Astrocyte of the hippocampus (primary cell): ENCODE data around the gene HSPBAP1.
"Not testable (repeated sequence)": the region's sequence is repeated elsewhere in the genome, so short reads cannot be mapped to it uniquely, and the experiment has no call there.

Experiments used
- DNase-seq: peaks from one replicate; pipeline ENCODE4 v3.0.0; 2011; ENCODE audit warnings: low read depth, low spot score

HSPBAP1 gene

DNA sequence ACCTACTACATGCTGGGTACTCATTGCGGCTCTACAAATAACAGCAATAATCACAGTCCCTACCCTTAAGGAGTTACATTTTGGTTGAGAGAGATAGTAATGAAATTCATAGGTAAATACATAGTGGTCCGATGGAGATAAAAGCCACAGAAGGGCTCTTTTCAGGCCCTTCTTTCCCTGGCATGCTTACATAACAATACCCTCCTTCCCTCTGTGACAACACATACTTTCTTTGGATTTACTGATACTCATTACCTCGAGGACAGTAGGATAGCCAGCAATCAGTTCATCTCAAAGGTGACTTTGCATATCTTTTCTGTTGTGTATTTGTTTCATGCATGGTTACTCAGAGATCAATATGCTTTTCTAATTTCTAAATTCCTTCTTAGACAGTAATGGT lies 54.5 kb downstream of the HSPBAP1 start:
- DNase-seq: no peak

DNA sequence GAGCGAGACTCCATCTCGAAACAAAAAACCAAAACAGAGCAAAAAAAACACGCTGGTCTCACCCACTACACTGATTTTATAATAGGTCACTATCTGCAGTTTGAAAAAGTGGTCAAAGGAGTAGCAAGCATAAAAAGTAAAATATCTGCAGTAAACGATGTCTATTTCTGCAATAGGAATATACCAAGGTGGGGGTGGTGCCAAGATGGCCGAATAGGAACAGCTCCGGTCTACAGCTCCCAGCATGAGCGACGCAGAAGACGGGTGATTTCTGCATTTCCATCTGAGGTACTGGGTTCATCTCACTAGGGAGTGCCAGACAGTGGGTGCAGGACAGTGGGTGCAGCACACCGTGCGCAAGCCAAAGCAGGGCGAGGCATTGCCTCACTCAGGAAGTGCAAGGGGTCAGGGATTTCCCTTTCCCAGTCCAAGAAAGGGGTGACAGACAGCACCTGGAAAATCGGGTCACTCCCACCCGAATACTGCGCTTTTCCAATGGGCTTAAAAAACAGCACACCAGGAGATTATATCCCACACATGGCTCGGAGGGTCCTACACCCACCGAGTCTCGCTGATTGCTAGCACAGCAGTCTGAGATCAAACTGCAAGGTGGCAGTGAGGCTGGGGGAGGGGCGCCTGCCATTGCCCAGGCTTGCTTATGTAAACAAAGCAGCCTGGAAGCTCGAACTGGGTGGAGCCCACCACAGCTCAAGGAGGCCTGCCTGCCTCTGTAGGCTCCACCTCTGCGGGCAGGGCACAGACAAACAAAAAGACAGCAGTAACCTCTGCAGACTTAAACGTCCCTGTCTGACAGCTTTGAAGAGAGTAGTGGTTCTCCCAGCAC lies 60.7 kb downstream of the HSPBAP1 start:
- not testable (repeated sequence) for DNase-seq

DNA sequence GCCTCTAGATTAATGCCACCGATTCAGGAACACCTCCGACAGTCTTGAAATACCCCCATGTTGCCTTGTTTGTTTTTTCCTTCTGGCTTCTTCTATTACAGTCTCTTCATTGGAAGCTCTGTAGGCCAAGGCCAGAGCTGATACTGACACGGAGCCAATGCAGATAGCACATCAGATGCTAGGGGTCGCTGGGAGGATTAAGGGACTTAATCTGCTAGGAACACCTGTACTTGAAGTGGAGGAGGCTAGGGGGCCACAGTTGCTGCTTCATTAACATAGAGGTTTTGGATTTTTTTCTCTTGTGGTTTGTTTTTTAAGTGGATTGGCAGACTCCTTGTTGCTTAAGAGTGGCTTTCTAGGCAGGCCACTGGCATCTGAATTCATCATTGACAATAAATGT lies 63.4 kb downstream of the HSPBAP1 start:
- peak; percentile 13 for DNase-seq

DNA sequence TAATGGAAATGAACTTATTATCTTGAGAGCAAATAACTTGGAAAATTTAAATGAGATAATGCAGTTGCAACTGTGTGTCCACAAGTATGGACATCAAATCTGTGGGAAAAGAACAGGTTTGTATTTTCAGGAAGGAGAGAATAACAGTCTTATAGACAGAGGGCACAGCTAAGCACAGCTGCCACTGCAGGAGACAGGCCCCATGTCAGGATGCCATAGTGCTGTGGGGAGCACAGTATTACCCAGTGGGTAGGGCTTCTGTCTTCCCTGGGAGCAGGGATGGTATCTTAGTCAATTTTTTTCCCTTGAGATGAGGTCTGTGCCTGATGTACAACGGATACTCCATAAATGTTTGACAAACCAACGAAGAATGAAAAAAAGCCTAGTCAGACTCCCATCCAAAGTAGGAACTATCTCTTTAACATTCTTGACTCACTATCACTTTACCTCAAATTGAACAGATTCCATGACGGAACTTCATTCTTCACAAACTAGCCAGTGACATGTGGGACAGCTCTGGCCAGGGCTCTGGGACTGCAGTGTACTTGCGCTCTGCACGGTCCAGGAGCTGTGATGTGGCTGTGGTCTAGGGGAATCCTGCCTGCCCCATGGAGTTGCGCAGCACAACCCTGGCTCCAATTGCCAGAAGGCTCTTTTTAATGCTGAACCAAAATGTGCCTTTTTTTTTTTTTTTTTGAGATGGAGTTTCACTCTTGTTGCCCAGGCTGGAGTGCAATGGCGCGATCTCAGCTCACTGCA lies 64.7 kb downstream of the HSPBAP1 start:
- DNase-seq: no peak

DNA sequence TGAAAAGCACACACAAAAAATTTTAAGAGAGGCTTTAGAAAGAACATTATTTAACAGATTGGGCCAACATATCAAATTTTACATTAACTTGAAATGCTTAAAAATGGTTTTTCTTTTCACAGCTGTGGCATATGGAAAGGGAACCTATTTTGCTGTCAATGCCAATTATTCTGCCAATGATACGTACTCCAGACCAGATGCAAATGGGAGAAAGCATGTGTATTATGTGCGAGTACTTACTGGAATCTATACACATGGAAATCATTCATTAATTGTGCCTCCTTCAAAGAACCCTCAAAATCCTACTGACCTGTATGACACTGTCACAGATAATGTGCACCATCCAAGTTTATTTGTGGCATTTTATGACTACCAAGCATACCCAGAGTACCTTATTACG lies 65.4 kb downstream of the HSPBAP1 start:
- no peak for DNase-seq

DNA sequence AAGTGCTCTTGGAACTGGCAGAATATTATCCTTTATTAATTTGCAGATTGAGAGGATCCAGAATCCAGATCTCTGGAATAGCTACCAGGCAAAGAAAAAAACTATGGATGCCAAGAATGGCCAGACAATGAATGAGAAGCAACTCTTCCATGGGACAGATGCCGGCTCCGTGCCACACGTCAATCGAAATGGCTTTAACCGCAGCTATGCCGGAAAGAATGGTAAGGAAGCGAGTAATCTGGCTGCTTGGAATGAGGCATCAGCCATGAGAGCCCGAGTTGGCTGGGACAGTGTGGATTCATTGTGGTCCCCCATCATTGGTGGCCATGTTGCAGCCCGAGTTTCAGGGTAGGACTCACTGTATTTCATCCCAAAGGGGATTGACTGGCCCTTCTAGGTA lies 65.9 kb downstream of the HSPBAP1 start:
- DNase-seq: no peak

DNA sequence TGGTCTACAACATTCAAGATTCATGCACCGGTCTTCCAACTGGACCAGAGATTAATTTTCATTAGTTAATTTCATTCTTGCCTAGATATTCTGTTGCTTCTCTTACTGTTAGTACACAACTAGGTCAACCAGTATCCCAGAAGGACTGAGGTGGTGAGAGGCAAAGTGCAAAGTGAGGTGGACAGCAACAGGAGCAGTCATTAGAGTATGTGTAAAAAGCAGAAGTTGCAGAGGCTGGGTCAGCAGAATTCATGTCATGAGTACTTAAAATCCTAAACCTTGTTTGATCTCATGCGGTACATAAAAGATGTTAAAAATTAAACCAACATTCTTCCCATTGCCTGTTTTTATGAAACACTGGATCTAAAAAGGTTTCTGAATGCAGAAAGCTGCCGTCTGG lies 66.3 kb downstream of the HSPBAP1 start:
- DNase-seq: no peak

DNA sequence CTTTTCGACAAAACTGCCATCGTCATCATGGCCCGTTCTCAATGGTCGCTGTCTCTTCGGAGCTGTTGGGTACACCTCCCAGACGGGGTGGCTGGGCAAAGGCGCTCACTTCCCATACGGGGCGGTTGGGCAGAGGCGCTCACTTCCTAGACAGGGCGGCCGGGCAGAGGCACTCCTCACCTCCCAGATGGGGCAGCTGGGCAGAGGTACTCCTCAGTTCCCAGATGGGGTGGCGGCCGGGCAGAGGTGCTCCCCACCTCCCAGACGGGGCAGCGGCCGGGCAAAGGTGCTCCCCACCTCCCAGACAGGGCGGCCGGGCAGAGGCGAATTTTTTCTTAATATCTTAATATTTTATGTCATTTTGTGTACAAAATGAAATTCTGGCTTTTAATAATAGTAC lies 68.5 kb downstream of the HSPBAP1 start:
- DNase-seq: no peak

DNA sequence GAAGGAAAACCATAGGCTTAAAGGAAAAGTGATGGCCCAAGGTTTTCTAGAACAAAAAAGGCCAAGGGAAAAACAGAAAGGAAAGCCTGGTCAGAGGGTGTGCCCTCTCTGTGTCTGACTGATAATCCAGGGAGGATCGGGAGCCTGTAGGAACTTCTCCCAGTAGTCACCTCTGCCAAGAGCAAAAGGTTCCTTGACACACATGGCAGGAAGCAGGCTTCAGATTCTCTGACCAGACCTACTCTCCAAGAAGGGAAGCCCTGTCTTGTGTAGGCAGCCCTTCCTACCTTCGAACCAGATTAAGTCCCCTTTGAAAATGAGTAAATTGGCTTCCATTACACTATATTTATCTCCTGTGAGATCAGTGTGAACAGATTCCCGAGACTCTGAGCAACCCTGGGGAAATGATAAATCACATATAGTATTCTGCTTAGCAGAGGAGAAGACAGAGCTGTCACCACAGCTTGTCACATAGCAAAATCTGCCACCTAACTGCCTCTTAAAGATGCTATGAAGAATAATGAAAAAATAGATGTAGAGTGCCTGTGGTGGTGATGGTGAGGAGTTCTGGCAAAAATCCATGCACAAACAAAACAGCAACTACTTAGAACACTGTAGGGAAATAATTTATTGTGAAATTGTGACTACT lies 74.2 kb downstream of the HSPBAP1 start:
- no peak for DNase-seq

DNA sequence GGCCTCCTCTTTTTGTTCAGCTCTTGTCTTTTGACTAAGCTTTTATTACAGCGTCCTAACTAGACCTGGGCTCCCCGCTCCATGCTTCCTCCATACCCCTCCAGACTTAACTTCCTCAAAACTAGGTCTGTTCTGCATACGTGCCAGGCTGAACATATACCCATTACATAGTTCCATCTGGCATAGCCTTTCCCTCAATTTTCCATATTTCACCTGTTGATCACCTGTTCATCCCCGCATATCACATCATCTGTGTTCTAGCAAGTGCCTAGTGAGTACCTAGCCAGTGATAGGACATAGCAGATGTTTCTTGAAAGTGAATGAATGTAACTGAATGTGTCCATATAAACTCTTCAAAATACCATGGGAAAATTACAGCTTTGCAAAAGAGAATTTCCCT lies 77.0 kb downstream of the HSPBAP1 start:
- DNase-seq: no peak

DNA sequence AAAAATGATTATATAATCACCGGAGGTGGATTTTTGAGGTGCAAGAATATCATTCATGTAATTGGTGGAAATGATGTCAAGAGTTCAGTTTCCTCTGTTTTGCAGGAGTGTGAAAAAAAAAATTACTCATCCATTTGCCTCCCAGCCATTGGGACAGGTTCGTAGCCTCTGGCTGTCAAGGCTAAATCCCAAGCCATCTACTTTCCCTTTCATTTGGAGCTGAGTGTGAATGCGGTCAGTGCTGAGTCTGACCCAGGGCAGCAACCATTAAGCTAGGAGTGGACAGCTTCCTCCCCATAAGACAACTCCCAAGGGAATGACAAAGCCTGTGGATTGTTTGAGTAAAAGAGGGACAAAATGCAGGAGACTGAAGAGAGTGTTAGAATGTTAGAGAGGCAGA lies 79.4 kb downstream of the HSPBAP1 start:
- DNase-seq: no peak

DNA sequence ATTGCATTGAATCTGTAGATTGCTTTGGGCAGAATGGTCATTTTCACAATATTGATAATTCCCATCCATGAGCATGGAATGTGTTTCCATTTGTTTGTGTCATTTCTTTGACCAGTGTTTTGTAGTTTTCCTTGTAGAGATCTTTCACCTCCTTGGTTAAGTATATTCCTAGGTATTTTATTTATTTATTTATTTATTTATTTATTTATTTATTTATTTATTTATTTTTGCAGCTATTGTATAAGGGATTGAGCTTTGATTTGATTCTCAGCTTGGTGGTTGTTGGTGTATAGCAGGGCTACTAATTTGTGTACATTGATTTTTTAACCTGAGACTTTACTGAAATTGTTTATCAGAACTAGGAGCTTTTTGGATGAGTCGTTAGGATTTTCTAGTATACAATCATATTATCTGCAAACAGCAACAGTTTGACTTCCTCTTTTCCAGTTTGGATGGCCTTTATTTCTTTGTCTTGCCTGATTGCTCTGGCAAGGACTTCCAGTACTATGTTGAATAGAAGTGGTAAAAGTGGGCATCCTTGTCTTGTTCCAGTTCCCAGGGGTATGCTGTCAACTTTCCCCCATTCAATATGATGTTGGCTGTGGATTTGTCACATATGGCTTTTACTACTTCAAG lies 82.9 kb downstream of the HSPBAP1 start:
- DNase-seq: not testable (repeated sequence)

DNA sequence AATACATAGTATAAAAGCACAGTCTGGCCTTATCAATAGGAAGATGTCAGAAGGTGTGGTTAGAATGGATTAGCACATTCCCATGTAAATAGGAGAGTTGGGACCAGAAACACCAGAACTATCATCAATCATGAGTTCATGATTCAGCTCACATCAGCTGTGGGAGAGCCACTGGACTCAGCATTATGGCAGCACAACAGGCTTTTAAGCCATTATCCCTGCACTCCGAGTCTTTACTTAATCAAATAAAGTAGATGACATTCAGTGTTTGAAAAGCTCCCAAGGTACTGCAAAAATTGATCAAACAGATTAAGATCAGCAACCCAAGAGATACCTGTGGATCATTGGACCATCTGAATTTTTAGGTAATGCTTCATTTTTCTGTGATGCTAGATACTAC lies 88.3 kb downstream of the HSPBAP1 start:
- DNase-seq: no peak

DNA sequence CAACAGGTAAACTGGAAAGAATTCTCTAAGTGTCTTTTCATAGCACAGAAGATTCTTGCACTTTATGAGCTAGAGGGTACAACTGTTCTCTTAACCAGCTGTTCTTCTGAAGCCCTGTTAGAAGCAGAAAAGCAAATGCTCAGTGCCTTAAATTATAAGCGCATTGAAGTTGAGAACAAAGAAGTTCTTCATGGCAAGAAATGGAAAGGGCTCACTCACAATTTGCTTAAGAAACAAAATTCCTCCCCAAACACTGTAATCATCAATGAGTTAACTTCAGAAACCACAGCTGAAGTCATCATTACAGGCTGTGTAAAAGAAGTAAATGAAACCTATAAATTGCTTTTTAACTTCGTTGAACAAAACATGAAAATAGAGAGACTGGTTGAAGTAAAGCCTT lies 93.4 kb downstream of the HSPBAP1 start:
- no peak for DNase-seq

DNA sequence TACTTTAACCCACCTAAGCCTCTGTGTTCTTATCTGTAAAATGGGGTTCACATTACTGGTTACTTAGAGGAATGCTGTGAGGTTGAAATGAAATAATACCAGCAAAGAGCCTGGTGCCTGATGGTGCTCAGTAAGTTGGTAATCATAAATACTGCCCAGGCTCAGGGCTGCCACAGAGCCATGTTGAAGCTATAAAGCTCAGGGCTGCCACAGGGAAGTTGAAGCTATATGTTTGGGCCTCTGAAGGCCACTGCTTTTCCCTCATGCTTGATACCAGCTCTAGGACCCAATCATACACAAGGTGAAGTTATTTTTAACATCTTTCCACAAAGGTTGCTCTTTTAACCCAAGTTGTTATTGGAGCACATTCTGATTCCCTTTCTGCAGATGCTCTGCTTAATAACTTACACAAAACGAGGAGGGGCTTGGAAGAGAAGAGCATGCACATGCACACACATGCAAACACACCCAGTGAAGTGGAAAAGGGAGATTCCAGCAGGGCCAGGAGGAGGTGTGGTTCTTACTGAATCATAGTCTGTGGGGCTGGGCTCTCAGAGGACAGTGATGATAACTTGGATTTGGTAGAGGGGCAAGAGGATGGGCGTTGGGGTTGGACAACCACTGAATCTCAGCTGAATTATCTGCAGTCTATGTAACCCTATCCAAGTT lies 95.5 kb downstream of the HSPBAP1 start:
- DNase-seq: peak; percentile 38

DNA sequence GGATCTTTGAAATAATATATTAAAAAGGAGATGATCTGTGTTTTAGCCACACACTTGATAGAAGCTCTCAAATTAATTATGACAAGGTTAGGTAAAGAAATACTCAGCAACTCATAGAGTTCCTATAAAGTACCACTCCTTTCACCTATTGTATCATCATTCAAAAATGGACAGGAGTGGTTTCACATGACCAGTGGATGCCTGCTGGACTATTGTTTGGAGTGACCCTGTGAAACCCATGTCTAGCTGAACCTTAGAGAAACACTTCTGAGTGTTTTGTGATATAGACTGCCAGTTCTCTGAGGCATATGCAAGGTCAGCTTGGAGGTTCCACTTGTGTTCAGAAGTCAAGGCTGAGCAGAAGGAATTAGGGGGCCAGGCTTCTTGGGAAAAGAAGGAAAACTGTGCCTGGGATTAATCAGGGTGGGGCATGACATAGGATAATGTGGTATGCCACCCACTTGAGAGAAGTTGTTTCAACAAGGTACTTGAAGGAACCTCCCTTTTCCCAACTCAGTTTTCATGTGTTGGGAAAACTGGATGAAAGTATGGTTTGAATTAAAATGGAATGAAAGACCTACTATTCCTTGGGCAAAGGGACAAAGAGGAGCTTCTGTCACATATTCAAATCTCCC lies 97.6 kb downstream of the HSPBAP1 start:
- no peak for DNase-seq

DNA sequence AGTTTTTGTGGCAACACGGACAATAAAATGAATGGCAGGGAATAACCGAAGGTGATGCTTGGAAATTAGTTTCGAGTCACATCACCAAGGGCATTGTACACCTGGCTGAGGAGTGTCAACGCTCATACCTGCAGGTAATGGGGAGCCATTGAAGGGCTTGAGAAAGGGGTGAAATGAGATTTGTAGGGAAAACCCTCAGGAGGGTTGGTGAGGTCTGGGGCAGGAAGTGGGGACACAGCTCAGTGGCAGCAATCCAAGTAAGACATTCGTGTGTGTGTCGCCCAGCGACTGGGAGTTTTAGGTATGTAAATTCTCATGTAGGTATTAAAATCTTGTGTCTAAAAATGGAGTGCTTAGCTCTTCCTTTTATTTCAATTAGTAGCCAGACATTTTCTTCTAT lies 98.7 kb downstream of the HSPBAP1 start:
- no peak for DNase-seq

DNA sequence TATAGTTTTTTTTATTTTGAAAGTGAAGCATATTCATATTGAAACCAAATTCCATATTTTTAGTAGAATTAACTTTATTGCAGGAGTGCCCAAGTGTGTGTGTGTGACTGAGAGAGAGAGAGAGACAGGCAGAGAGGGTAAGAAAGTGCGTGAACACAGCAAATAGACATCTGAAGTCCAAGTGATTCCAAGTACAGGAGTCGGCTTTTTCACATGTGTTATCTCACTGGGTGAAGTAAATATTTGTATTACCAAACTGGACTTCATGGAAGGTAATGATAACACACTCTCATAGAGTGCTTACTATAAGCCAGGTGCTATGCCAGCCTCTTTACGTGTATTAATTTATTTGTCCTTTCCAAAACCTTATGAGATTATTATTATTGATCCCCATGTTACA lies 101.0 kb downstream of the HSPBAP1 start:
- DNase-seq: no peak

DNA sequence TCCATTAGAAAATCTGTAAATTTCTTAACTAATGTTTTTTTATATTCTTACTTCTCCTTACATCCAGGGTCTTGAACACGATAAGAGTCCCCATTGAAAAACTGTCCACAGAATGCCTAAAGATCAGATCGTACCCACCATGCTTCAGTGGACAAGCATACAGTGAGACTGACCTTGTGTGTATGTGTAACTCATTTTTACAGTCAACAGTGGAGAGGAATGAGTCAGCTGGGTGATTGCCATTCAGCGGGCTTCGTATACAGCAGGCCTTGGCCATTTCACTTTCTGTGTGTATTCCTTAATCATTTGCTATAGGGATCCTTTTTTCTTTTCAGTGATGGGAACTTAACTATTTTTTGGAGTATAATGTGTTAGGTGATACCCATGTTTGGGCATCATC lies 102.4 kb downstream of the HSPBAP1 start:
- peak; percentile 83 for DNase-seq

DNA sequence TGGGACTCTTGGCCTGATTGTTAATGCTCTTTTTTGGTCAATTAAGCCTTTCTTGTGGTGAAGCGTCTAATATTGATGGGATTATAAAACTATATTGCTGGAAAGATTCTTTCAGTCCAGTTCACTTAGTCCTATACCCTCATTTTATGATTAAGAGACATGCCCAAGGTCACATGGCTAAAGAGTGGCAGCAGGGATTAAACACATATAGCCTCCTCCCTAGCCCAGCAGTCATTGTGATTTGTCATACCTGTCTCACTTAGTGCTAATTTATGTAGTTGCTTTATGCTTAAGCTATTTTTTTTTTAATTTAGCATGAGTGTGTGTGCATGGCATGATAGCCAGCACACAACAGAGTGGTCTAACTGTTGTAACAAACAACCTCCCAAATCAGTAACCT lies 103.5 kb downstream of the HSPBAP1 start:
- no peak for DNase-seq
